GM23338 (cell line): ENCODE results near the gene SMC2. TPM values are rescaled to one million over a fixed set of nuclear protein-coding genes. Genes with fewer than 3 reads are reported as not detected.

ENCODE experiments used
- ATAC-seq: fragments of 200-7000 bp; cut with Tn5 transposase; 3 replicates; pipeline ENCODE4 v1.9.1; 2020
- DNase-seq: peaks from one replicate; pipeline ENCODE4 v3.0.0-alpha.2; 2015; ENCODE audit warnings: low spot score
- H2AFZ ChIP-seq: fragments of 200-600 bp; sonication (generic); 2 replicates; pipeline ENCODE4 v1.8.0; 2016; ENCODE audit warnings: antibody characterized with exemption, mild to moderate bottlenecking, moderate library complexity
- H3F3A ChIP-seq: fragments of 200-600 bp; sonication (generic); replicated peaks from 2 replicates; pipeline ENCODE4 v1.8.0; 2017; ENCODE audit warnings: antibody characterized with exemption, mixed run types, low read depth
- H3K27ac ChIP-seq: fragments of 200-600 bp; sonication (generic); 2 replicates; pipeline ENCODE4 v1.6.1; 2016; ENCODE audit warnings: low read depth
- H3K27me3 ChIP-seq: fragments of 200-600 bp; sonication (generic); 2 replicates; pipeline ENCODE4 v1.8.0; 2016; ENCODE audit warnings: mild to moderate bottlenecking, mixed run types, moderate library complexity; ENCODE audit not compliant: insufficient read depth
- H3K36me3 ChIP-seq: fragments of 200-600 bp; sonication (generic); 2 replicates; pipeline ENCODE4 v1.8.0; 2016; ENCODE audit warnings: mild to moderate bottlenecking; ENCODE audit not compliant: insufficient read depth
- H3K4me1 ChIP-seq: fragments of 200-600 bp; sonication (generic); 2 replicates; pipeline ENCODE4 v1.8.0; 2016; ENCODE audit warnings: mild to moderate bottlenecking, moderate library complexity; ENCODE audit not compliant: insufficient read depth
- H3K4me2 ChIP-seq: fragments of 200-600 bp; sonication (generic); 2 replicates; pipeline ENCODE4 v1.7.1; 2017; ENCODE audit warnings: mixed run types
- H3K4me3 ChIP-seq: fragments of 200-600 bp; sonication (generic); 2 replicates; pipeline ENCODE4 v1.6.1; 2016; ENCODE audit warnings: mixed run types
- H3K79me2 ChIP-seq: fragments of 200-600 bp; sonication (generic); replicated peaks from 2 replicates; pipeline ENCODE4 v1.8.0; 2017; ENCODE audit warnings: mild to moderate bottlenecking; ENCODE audit not compliant: insufficient read depth
- H3K9me2 ChIP-seq: fragments of 200-600 bp; sonication (generic); 2 replicates; pipeline ENCODE4 v1.8.0; 2017; ENCODE audit not compliant: insufficient read depth
- H4K20me1 ChIP-seq: fragments of 200-600 bp; sonication (generic); replicated peaks from 2 replicates; pipeline ENCODE4 v1.8.0; 2017; ENCODE audit warnings: mild to moderate bottlenecking; ENCODE audit not compliant: insufficient read depth
- H3K27ac Mint-ChIP-seq: 2 replicates; pipeline ENCODE4 v1.8.0; 2020; ENCODE audit warnings: inconsistent platforms, mild to moderate bottlenecking, moderate library complexity, mixed read lengths
- H3K27me3 Mint-ChIP-seq: 3 replicates; pipeline ENCODE4 v1.8.0; 2022; ENCODE audit warnings: low read depth, mild to moderate bottlenecking, moderate library complexity, mixed read lengths, inconsistent platforms; ENCODE audit not compliant: insufficient read depth, poor library complexity
- H3K36me3 Mint-ChIP-seq: 3 replicates; pipeline ENCODE4 v1.8.0; 2021; ENCODE audit warnings: low read depth, mild to moderate bottlenecking, inconsistent platforms, moderate library complexity, mixed read lengths
- H3K4me1 Mint-ChIP-seq: 3 replicates; pipeline ENCODE4 v1.8.0; 2020; ENCODE audit warnings: mild to moderate bottlenecking, inconsistent platforms, mixed read lengths
- H3K4me3 Mint-ChIP-seq: 3 replicates; pipeline ENCODE4 v1.8.0; 2021; ENCODE audit warnings: moderate library complexity, mild to moderate bottlenecking, inconsistent platforms, mixed read lengths
- H3K9me3 Mint-ChIP-seq: 3 replicates; pipeline ENCODE4 v1.8.0; 2020; ENCODE audit warnings: moderate library complexity, mild to moderate bottlenecking, inconsistent platforms, mixed read lengths
- CREB1 ChIP-seq: fragments of 250-450 bp; sonication (Bioruptor Pico); IDR thresholded peaks from 2 replicates; pipeline ENCODE4 v1.5.0; 2020; ENCODE audit warnings: low read depth, mild to moderate bottlenecking, moderate library complexity
- JUNB ChIP-seq: IDR thresholded peaks from one replicate; pipeline ENCODE4 v1.6.1; 2016; ENCODE audit warnings: antibody characterized with exemption; ENCODE audit not compliant: unreplicated experiment
- NANOG ChIP-seq: IDR thresholded peaks from 2 replicates; pipeline ENCODE4 v1.6.1; 2016; ENCODE audit warnings: antibody characterized with exemption, borderline replicate concordance
- POLR2AphosphoS5 ChIP-seq: IDR thresholded peaks from 2 replicates; pipeline ENCODE4 v1.6.1; 2016; ENCODE audit warnings: antibody characterized with exemption, low read depth
- STAT1 ChIP-seq: IDR thresholded peaks from one replicate; pipeline ENCODE4 v1.6.1; 2016; ENCODE audit warnings: antibody characterized with exemption; ENCODE audit not compliant: unreplicated experiment
- ZNF114 ChIP-seq: fragments of 250-450 bp; sonication (Bioruptor Pico); IDR thresholded peaks from 2 replicates; pipeline ENCODE4 v1.5.0; 2020; ENCODE audit warnings: mild to moderate bottlenecking, moderate library complexity
- ZNF331 ChIP-seq: fragments of 250-450 bp; sonication (Bioruptor Pico); IDR thresholded peaks from 2 replicates; pipeline ENCODE4 v1.5.0; 2020; ENCODE audit warnings: low read depth, mild to moderate bottlenecking, moderate library complexity
- polyA plus RNA-seq: library from polyadenylated mRNA; unstranded; fragments of >200 nt; fragmentation: Nextera tagmentation; extraction: Ambion mirVana; gene quantifications from 2 replicates; pipeline ENCODE4 v1.2.1, GENCODE V29; 2016
- total RNA-seq: library from RNA; depleted of rRNA; stranded (reverse); fragments of >200 nt; shearing (Covaris generic); gene quantifications from 2 replicates; pipeline ENCODE4 v1.2.3, GENCODE V29; 2014
- TF ChIP-seq, protein P1 (sequence below): IDR thresholded peaks from one replicate; pipeline ENCODE4 v1.6.1; 2018; ENCODE audit warnings: antibody characterized with exemption; ENCODE audit not compliant: unreplicated experiment
- TF ChIP-seq, protein P2 (sequence below): fragments of 250-450 bp; sonication (Bioruptor Pico); IDR thresholded peaks from 2 replicates; pipeline ENCODE4 v1.5.0; 2020; ENCODE audit warnings: mild to moderate bottlenecking, moderate library complexity
- TF ChIP-seq, protein P3 (sequence below), 2 experiments: fragments of 200-600 bp in 1 of 2; sonication (generic) in 1 of 2; conservative IDR thresholded peaks; 2 replicates each; pipeline versions ENCODE4 v1.5.1 to v1.6.1; 2016 to 2017; ENCODE audit warnings: antibody characterized with exemption in 2 of 2, low read depth in 2 of 2, mild to moderate bottlenecking in 2 of 2, moderate library complexity in 1 of 2

Gene SMC2
- total and polyA plus RNA-seq, 2 experiments from 2014 or later, result 32.7 to 123 TPM

DNA sequence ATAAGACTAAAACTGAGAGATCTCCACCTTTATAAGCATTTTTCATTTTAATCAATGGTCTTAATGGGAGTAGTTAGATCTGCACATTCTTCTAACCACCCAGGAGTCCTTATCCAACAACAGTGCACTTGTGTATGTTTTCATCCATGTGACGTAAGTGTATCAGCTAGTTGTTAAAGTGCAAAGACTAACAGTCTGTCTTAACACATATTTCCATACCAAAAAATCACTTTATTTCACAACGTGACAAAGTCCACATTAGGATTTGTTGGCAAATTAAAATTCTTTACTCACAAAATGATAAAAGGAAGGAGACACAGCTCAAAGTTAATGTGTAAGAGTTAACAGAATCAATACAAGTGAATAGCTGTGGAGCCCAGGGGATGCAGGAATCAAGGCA, 1.9 kb upstream of the SMC2 start:
- H3K4me3 ChIP-seq, result 0 out of 2 replicates have a peak overlapping the region, but pooled peaks have one; percentile 73
- Mint-ChIP-seq H3K4me1 (peaks cover 6% of the 10 kb centered on the region; the same call in 2 of the 3 replicates), H3K9me3 (peaks cover 22% of the 10 kb centered on the region), H3K27ac (no peak overlapping the region), H3K4me3 (peak overlapping the region; percentile 93; the same call in 2 of the 3 replicates), H3K36me3 (no peaks in the 10 kb centered on the region), H3K27me3 (peaks cover 6% of the 10 kb centered on the region)
- no peaks in the 10 kb centered on the region for H3K36me3 ChIP-seq
- no peaks in the 10 kb centered on the region for H3K4me1 ChIP-seq
- H3K9me2 ChIP-seq, result no peaks in the 10 kb centered on the region
- DNase-seq (no peak), ATAC-seq (no peak)
- no peak overlapping the region for H3K27ac ChIP-seq
- H4K20me1 ChIP-seq, result no peaks in the 10 kb centered on the region
- H3K4me2 ChIP-seq, result peak overlapping the region; percentile 91; the same call in 1 of the 2 replicates
- H3K27me3 ChIP-seq, result no peaks in the 10 kb centered on the region
- peaks cover 27% of the 10 kb centered on the region for H3K79me2 ChIP-seq
- H2AFZ ChIP-seq, result no peak overlapping the region
- no peak for TF ChIP-seq STAT1
- no peaks in the 10 kb centered on the region for H3F3A ChIP-seq

DNA sequence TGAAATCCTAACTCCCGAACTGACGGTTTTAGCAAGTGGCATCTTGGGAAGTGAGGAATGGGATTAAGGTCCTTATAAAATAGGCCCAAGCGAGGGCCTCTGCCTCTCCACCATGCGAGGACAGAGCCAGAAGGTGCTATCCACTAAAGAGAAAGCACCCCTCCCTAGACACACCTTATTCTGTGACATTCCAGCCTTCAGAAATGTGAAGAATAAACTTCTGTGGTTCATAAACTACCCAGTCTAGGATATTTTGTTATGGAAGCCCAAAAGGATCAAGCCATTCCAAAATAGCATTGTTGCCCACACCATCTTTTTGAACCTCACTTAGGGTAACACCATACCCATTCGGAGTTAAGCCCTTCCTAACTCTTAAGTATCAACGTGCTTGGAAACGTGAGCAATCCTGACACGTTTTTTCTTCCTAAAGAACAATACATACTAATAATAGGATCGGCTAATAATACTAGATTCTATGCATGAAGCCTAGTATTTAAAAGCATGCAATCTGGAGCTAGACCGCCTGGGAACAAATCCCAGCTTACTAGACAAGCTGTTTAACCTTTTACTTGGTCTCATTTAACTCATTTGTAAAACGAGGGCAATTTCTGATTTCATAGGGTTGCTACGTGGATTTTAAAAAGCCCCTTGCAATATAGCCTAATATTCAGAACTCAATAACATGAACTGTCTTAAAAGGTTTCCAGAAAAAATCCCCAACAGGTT, 1.1 kb upstream of the SMC2 start:
- H3K9me3 Mint-ChIP-seq, result peaks cover 15% of the 10 kb centered on the region
- no peaks in the 10 kb centered on the region for H3F3A ChIP-seq
- no peaks in the 10 kb centered on the region for H4K20me1 ChIP-seq
- H3K4me3 Mint-ChIP-seq, result peak overlapping the region; percentile 93
- no peaks in the 10 kb centered on the region for H3K36me3 ChIP-seq
- peak overlapping the region; percentile 73 for H3K4me3 ChIP-seq
- ATAC-seq (no peak), DNase-seq (peak; percentile 1)
- no peaks in the 10 kb centered on the region for H3K4me1 ChIP-seq
- H3K27ac Mint-ChIP-seq, result peak overlapping the region; percentile 100
- peak overlapping the region; percentile 92 for H3K27ac ChIP-seq
- H3K79me2 ChIP-seq, result peaks cover 35% of the 10 kb centered on the region
- H3K4me2 ChIP-seq, result peak overlapping the region; percentile 91
- no peaks in the 10 kb centered on the region for H3K9me2 ChIP-seq
- H2AFZ ChIP-seq, result peak overlapping the region; percentile 83
- peaks cover 6% of the 10 kb centered on the region; the same call in 2 of the 3 replicates for H3K4me1 Mint-ChIP-seq
- H3K27me3 Mint-ChIP-seq, result peaks cover 6% of the 10 kb centered on the region
- no peaks in the 10 kb centered on the region for H3K27me3 ChIP-seq
- H3K36me3 Mint-ChIP-seq, result no peaks in the 10 kb centered on the region
- TF ChIP-seq JUNB, result no peak
- TF ChIP-seq ZNF331 (CRISPR knock-in tag), result no peak
- TF ChIP-seq CREB1, result no peak
- no peak for TF ChIP-seq NANOG
- TF ChIP-seq, protein P1, sequence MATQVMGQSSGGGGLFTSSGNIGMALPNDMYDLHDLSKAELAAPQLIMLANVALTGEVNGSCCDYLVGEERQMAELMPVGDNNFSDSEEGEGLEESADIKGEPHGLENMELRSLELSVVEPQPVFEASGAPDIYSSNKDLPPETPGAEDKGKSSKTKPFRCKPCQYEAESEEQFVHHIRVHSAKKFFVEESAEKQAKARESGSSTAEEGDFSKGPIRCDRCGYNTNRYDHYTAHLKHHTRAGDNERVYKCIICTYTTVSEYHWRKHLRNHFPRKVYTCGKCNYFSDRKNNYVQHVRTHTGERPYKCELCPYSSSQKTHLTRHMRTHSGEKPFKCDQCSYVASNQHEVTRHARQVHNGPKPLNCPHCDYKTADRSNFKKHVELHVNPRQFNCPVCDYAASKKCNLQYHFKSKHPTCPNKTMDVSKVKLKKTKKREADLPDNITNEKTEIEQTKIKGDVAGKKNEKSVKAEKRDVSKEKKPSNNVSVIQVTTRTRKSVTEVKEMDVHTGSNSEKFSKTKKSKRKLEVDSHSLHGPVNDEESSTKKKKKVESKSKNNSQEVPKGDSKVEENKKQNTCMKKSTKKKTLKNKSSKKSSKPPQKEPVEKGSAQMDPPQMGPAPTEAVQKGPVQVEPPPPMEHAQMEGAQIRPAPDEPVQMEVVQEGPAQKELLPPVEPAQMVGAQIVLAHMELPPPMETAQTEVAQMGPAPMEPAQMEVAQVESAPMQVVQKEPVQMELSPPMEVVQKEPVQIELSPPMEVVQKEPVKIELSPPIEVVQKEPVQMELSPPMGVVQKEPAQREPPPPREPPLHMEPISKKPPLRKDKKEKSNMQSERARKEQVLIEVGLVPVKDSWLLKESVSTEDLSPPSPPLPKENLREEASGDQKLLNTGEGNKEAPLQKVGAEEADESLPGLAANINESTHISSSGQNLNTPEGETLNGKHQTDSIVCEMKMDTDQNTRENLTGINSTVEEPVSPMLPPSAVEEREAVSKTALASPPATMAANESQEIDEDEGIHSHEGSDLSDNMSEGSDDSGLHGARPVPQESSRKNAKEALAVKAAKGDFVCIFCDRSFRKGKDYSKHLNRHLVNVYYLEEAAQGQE, result no peak
- TF ChIP-seq, protein P2, sequence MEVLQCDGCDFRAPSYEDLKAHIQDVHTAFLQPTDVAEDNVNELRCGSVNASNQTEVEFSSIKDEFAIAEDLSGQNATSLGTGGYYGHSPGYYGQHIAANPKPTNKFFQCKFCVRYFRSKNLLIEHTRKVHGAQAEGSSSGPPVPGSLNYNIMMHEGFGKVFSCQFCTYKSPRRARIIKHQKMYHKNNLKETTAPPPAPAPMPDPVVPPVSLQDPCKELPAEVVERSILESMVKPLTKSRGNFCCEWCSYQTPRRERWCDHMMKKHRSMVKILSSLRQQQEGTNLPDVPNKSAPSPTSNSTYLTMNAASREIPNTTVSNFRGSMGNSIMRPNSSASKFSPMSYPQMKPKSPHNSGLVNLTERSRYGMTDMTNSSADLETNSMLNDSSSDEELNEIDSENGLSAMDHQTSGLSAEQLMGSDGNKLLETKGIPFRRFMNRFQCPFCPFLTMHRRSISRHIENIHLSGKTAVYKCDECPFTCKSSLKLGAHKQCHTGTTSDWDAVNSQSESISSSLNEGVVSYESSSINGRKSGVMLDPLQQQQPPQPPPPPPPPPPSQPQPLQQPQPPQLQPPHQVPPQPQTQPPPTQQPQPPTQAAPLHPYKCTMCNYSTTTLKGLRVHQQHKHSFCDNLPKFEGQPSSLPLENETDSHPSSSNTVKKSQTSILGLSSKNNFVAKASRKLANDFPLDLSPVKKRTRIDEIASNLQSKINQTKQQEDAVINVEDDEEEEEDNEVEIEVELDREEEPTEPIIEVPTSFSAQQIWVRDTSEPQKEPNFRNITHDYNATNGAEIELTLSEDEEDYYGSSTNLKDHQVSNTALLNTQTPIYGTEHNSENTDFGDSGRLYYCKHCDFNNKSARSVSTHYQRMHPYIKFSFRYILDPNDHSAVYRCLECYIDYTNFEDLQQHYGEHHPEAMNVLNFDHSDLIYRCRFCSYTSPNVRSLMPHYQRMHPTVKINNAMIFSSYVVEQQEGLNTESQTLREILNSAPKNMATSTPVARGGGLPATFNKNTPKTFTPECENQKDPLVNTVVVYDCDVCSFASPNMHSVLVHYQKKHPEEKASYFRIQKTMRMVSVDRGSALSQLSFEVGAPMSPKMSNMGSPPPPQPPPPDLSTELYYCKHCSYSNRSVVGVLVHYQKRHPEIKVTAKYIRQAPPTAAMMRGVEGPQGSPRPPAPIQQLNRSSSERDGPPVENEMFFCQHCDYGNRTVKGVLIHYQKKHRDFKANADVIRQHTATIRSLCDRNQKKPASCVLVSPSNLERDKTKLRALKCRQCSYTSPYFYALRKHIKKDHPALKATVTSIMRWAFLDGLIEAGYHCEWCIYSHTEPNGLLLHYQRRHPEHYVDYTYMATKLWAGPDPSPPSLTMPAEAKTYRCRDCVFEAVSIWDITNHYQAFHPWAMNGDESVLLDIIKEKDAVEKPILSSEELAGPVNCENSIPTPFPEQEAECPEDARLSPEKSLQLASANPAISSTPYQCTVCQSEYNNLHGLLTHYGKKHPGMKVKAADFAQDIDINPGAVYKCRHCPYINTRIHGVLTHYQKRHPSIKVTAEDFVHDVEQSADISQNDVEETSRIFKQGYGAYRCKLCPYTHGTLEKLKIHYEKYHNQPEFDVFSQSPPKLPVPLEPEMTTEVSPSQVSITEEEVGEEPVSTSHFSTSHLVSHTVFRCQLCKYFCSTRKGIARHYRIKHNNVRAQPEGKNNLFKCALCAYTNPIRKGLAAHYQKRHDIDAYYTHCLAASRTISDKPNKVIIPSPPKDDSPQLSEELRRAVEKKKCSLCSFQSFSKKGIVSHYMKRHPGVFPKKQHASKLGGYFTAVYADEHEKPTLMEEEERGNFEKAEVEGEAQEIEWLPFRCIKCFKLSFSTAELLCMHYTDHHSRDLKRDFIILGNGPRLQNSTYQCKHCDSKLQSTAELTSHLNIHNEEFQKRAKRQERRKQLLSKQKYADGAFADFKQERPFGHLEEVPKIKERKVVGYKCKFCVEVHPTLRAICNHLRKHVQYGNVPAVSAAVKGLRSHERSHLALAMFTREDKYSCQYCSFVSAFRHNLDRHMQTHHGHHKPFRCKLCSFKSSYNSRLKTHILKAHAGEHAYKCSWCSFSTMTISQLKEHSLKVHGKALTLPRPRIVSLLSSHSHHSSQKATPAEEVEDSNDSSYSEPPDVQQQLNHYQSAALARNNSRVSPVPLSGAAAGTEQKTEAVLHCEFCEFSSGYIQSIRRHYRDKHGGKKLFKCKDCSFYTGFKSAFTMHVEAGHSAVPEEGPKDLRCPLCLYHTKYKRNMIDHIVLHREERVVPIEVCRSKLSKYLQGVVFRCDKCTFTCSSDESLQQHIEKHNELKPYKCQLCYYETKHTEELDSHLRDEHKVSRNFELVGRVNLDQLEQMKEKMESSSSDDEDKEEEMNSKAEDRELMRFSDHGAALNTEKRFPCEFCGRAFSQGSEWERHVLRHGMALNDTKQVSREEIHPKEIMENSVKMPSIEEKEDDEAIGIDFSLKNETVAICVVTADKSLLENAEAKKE (CRISPR knock-in tag), result no peak
- no peak for TF ChIP-seq POLR2AphosphoS5
- no peak for TF ChIP-seq ZNF114 (CRISPR knock-in tag)
- TF ChIP-seq, protein P3, sequence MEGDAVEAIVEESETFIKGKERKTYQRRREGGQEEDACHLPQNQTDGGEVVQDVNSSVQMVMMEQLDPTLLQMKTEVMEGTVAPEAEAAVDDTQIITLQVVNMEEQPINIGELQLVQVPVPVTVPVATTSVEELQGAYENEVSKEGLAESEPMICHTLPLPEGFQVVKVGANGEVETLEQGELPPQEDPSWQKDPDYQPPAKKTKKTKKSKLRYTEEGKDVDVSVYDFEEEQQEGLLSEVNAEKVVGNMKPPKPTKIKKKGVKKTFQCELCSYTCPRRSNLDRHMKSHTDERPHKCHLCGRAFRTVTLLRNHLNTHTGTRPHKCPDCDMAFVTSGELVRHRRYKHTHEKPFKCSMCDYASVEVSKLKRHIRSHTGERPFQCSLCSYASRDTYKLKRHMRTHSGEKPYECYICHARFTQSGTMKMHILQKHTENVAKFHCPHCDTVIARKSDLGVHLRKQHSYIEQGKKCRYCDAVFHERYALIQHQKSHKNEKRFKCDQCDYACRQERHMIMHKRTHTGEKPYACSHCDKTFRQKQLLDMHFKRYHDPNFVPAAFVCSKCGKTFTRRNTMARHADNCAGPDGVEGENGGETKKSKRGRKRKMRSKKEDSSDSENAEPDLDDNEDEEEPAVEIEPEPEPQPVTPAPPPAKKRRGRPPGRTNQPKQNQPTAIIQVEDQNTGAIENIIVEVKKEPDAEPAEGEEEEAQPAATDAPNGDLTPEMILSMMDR (conservative IDR thresholded peaks at IDR 0.05; ENCODE audit: low read depth in 2 of 2), result no peak
- TF ChIP-seq STAT1, result no peak
